ENCODE results near the gene ADIPOR2.

DNA sequence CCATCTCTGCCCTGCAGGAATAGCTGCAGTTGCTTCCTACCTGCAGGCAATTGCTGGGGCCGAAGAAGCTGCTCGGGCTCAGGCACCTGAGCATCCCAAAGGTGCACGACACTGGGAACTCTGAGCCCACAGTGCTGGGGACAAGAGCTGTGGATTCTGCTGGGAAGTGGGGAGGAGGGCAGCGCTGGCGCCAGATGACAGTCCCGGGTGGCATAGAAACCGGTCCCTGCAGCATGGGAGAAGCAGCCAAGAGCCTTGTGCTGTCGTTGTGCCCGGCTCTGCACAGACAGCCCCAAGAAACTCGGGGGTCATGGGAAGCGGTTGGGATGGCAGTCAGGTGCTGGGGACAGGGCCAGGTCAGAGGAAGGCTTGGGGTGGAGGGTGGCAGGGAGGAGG, 130.0 kb downstream of the ADIPOR2 start:
- TF ChIP-seq, protein P1, sequence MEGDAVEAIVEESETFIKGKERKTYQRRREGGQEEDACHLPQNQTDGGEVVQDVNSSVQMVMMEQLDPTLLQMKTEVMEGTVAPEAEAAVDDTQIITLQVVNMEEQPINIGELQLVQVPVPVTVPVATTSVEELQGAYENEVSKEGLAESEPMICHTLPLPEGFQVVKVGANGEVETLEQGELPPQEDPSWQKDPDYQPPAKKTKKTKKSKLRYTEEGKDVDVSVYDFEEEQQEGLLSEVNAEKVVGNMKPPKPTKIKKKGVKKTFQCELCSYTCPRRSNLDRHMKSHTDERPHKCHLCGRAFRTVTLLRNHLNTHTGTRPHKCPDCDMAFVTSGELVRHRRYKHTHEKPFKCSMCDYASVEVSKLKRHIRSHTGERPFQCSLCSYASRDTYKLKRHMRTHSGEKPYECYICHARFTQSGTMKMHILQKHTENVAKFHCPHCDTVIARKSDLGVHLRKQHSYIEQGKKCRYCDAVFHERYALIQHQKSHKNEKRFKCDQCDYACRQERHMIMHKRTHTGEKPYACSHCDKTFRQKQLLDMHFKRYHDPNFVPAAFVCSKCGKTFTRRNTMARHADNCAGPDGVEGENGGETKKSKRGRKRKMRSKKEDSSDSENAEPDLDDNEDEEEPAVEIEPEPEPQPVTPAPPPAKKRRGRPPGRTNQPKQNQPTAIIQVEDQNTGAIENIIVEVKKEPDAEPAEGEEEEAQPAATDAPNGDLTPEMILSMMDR (conservative IDR thresholded peaks at IDR 0.05 in 1 of 2, IDR thresholded peaks at IDR 0.05 in 1 of 2; ENCODE audit: extremely low read depth in 1 of 2, insufficient read depth in 1 of 2, low read depth in 1 of 2, low read length in 2 of 2), result no peak
- TF ChIP-seq EZH2 (IDR thresholded peaks at IDR 0.05; ENCODE audit: borderline replicate concordance, low read length), result no peak
